ENCODE data around the gene SNX2.

The SNX2 gene

GRCh38 chr5:122785294-122785693, 10.4 kb downstream of the SNX2 start:
- TF ChIP-seq CTCF (IDR thresholded peaks at IDR 0.05): no peak
- no peak for TF ChIP-seq ZFX (IDR thresholded peaks at IDR 0.05; ENCODE audit: borderline replicate concordance)
- no peak overlapping the region for H3K27ac ChIP-seq

GRCh38 chr5:122788371-122788770, 13.5 kb downstream of the SNX2 start:
- TF ChIP-seq CTCF (IDR thresholded peaks at IDR 0.05) (no peak), ZFX (IDR thresholded peaks at IDR 0.05; ENCODE audit: borderline replicate concordance) (no peak)

GRCh38 chr5:122788996-122789395, 14.1 kb downstream of the SNX2 start:
- no peak overlapping the region for H3K27ac ChIP-seq
- TF ChIP-seq ZFX (IDR thresholded peaks at IDR 0.05; ENCODE audit: borderline replicate concordance) (no peak), CTCF (IDR thresholded peaks at IDR 0.05) (no peak)

More at GRCh38 chr5:122788371-122788770, 13.5 kb downstream of the SNX2 start:
- no peak overlapping the region for H3K27ac ChIP-seq

GRCh38 chr5:122789461-122790171, 14.7 kb downstream of the SNX2 start:
- no peak overlapping the region for H3K27ac ChIP-seq
- TF ChIP-seq CTCF (IDR thresholded peaks at IDR 0.05) (no peak), ZFX (IDR thresholded peaks at IDR 0.05; ENCODE audit: borderline replicate concordance) (no peak)

DNA sequence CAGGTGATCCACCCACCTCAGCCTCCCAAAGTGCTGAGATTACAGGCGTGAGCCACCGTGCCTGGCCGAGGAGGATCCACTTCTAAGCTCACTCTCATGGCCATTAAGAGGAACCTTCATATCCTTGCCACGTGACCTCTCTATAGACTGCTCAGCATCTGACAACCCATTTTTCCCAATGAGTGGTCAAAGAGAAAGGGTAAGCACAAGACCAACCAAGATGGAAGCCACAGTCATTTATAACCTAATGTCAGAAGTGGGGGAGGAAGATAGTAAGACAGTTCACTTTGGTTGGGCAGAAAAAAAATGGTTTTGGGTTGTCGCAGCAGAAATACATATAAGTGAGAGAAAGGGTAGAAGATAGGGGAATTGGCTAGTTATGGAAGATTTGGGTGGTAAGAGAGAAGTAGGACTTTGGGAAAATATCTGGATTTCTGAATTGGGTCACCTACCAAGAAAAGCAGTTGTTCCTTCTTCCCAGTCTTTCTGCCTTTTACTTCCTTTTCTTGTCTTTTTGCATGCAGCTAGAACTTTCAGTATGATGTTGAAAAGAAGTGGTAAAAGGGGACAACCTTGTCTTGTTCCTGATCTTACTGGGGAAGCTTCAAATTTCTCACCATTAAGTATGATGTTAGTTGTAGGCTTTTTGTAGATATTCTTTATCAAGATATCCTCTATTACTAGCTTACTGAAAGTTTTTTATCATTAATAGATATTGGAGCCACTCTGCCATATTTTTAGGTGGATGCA, 15.6 kb downstream of the SNX2 start:
- no peak overlapping the region for H3K27ac ChIP-seq
- TF ChIP-seq CTCF (IDR thresholded peaks at IDR 0.05) (no peak), ZFX (IDR thresholded peaks at IDR 0.05; ENCODE audit: borderline replicate concordance) (no peak)

GRCh38 chr5:122805481-122805880, 30.6 kb downstream of the SNX2 start:
- H3K27ac ChIP-seq: no peak overlapping the region
- TF ChIP-seq CTCF (IDR thresholded peaks at IDR 0.05): no peak
- TF ChIP-seq ZFX (IDR thresholded peaks at IDR 0.05; ENCODE audit: borderline replicate concordance): no peak

DNA sequence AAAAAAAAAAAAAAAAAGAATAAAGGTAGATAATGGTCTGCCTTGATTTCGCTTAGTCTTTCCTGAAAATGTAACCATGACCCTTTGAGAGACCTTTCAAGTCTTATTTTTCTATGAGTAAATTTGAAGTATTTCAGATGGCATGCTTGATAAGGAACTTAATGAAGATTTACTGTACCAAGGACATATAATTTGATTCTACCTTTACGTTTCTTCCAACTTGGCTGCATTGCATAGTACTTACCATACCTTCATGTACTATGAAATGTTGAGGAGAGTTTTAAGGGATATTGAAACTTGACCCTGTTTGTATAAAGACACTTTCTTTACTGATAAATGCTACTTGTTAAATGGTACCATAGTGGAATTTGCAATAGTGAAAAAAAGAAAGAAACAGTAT, 35.5 kb downstream of the SNX2 start:
- no peak overlapping the region for H3K27ac ChIP-seq
- TF ChIP-seq CTCF (IDR thresholded peaks at IDR 0.05): no peak
- no peak for TF ChIP-seq ZFX (IDR thresholded peaks at IDR 0.05; ENCODE audit: borderline replicate concordance)
